ENCODE data around the gene CD302.

DNA sequence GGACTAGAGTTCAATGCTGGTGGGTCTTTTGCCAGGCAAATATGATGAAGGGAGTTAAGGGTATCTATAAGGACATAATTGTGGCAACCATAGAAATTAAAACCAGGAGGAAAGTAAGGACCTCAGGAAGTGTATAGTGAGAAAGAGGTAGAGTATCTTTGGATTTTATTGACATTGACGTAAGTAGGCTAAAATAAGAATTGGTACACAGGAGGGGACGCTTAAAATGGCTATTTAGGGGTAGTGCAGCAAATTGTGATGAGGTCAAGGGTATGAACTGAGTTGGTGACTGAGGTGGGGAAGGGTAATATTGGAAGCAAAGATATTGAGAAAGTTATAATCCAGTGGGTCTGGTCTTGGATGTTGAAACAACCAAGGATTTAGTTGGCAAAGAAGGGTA lies 43.0 kb downstream of the CD302 start:
- TF ChIP-seq, protein P1, sequence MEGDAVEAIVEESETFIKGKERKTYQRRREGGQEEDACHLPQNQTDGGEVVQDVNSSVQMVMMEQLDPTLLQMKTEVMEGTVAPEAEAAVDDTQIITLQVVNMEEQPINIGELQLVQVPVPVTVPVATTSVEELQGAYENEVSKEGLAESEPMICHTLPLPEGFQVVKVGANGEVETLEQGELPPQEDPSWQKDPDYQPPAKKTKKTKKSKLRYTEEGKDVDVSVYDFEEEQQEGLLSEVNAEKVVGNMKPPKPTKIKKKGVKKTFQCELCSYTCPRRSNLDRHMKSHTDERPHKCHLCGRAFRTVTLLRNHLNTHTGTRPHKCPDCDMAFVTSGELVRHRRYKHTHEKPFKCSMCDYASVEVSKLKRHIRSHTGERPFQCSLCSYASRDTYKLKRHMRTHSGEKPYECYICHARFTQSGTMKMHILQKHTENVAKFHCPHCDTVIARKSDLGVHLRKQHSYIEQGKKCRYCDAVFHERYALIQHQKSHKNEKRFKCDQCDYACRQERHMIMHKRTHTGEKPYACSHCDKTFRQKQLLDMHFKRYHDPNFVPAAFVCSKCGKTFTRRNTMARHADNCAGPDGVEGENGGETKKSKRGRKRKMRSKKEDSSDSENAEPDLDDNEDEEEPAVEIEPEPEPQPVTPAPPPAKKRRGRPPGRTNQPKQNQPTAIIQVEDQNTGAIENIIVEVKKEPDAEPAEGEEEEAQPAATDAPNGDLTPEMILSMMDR (IDR thresholded peaks at IDR 0.05) = no peak
- TF ChIP-seq POLR2A (IDR thresholded peaks at IDR 0.05) (no peak), POLR2AphosphoS5 (IDR thresholded peaks at IDR 0.05) (no peak), EP300 (IDR thresholded peaks at IDR 0.05) (no peak)

Measured in suprapubic skin (tissue), 4 donors.